ENCODE results near the gene ZFP57. TPM values are rescaled to one million over a fixed set of nuclear protein-coding genes. Genes with fewer than 3 reads are reported as not detected.

The ZFP57 gene
- total RNA-seq, 2 experiments from 2014 or later, result not detected

GRCh38 chr6:29679962-29680361 lies 990 bp downstream of the ZFP57 start:
- H3K4me1 ChIP-seq (ENCODE audit: insufficient read depth, low read length, poor library complexity, severe bottlenecking), result no peaks in the 10 kb centered on the region
- POLR2A ChIA-PET, result no interaction called here
- no peaks in the 10 kb centered on the region for H3K36me3 ChIP-seq (ENCODE audit: insufficient read depth, low read length)
- DNase-seq (ENCODE audit: low spot score), result no peak
- H4K20me1 ChIP-seq (ENCODE audit: insufficient read depth, low read length), result no peaks in the 10 kb centered on the region
- H3K79me2 ChIP-seq (ENCODE audit: insufficient read depth, low read depth, low read length), result no peaks in the 10 kb centered on the region
- H3K4me2 ChIP-seq (ENCODE audit: low read length), result no peak overlapping the region
- no TSS peak for BruUV-seq (replicated peaks)
- no peak for TF ChIP-seq EZH2phosphoT487 (IDR thresholded peaks at IDR 0.05; ENCODE audit: borderline replicate concordance, low read depth, low read length)
- intact Hi-C loops (cut with micrococcal nuclease; ENCODE audit: unreplicated experiment), result no loop called here
- H3K27ac ChIP-seq (ENCODE audit: low read depth, low read length, poor library complexity, severe bottlenecking), result no peak overlapping the region
- CTCF ChIA-PET (ENCODE audit: unreplicated experiment), result no interaction called here
- no peak overlapping the region for H2AFZ ChIP-seq (ENCODE audit: low read length)
- H3K9me3 ChIP-seq (ENCODE audit: low read length), result no peaks in the 10 kb centered on the region
- no peaks in the 10 kb centered on the region for H3K9me2 ChIP-seq (ENCODE audit: insufficient read depth, low read length)
- H3K4me3 ChIP-seq (ENCODE audit: low read depth, low read length, poor library complexity, severe bottlenecking), result no peak overlapping the region

- TF ChIP-seq EZH2phosphoT487 (IDR thresholded peaks at IDR 0.05; ENCODE audit: borderline replicate concordance, low read depth, low read length), result no peak
- TF ChIP-seq, protein P1, sequence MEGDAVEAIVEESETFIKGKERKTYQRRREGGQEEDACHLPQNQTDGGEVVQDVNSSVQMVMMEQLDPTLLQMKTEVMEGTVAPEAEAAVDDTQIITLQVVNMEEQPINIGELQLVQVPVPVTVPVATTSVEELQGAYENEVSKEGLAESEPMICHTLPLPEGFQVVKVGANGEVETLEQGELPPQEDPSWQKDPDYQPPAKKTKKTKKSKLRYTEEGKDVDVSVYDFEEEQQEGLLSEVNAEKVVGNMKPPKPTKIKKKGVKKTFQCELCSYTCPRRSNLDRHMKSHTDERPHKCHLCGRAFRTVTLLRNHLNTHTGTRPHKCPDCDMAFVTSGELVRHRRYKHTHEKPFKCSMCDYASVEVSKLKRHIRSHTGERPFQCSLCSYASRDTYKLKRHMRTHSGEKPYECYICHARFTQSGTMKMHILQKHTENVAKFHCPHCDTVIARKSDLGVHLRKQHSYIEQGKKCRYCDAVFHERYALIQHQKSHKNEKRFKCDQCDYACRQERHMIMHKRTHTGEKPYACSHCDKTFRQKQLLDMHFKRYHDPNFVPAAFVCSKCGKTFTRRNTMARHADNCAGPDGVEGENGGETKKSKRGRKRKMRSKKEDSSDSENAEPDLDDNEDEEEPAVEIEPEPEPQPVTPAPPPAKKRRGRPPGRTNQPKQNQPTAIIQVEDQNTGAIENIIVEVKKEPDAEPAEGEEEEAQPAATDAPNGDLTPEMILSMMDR (conservative IDR thresholded peaks at IDR 0.05; ENCODE audit: low read length), result no peak
- no peak overlapping the region for H2AFZ ChIP-seq (ENCODE audit: low read length)
- ChIA-PET CTCF (ENCODE audit: unreplicated experiment) (no interaction called here), POLR2A (no interaction called here)
- H3K4me1 ChIP-seq (ENCODE audit: insufficient read depth, low read length, poor library complexity, severe bottlenecking), result no peaks in the 10 kb centered on the region
- DNase-seq (ENCODE audit: low spot score), result no peak
- H3K27ac ChIP-seq (ENCODE audit: low read depth, low read length, poor library complexity, severe bottlenecking), result no peak overlapping the region
- no peak overlapping the region for H3K4me2 ChIP-seq (ENCODE audit: low read length)
- BruUV-seq (replicated peaks), result no TSS peak
- no peaks in the 10 kb centered on the region for H3K9me3 ChIP-seq (ENCODE audit: low read length)
- no peaks in the 10 kb centered on the region for H3K9me2 ChIP-seq (ENCODE audit: insufficient read depth, low read length)
- intact Hi-C loops (cut with micrococcal nuclease; ENCODE audit: unreplicated experiment), result no loop called here
- H3K79me2 ChIP-seq (ENCODE audit: insufficient read depth, low read depth, low read length), result no peaks in the 10 kb centered on the region
- no peaks in the 10 kb centered on the region for H3K36me3 ChIP-seq (ENCODE audit: insufficient read depth, low read length)
- no peak overlapping the region for H3K4me3 ChIP-seq (ENCODE audit: low read depth, low read length, poor library complexity, severe bottlenecking)
- no peaks in the 10 kb centered on the region for H4K20me1 ChIP-seq (ENCODE audit: insufficient read depth, low read length)
Measured at GRCh38 chr6:29678114-29678513, 2.8 kb downstream of the ZFP57 start.

- no peak overlapping the region for H3K4me2 ChIP-seq (ENCODE audit: low read length)
- H4K20me1 ChIP-seq (ENCODE audit: insufficient read depth, low read length), result no peaks in the 10 kb centered on the region
- DNase-seq (ENCODE audit: low spot score), result no peak
- no peaks in the 10 kb centered on the region for H3K9me2 ChIP-seq (ENCODE audit: insufficient read depth, low read length)
- no peaks in the 10 kb centered on the region for H3K36me3 ChIP-seq (ENCODE audit: insufficient read depth, low read length)
- no peak overlapping the region for H2AFZ ChIP-seq (ENCODE audit: low read length)
- intact Hi-C loops (cut with micrococcal nuclease; ENCODE audit: unreplicated experiment), result no loop called here
- H3K27ac ChIP-seq (ENCODE audit: low read depth, low read length, poor library complexity, severe bottlenecking), result no peak overlapping the region
- ChIA-PET CTCF (ENCODE audit: unreplicated experiment) (no interaction called here), POLR2A (interaction anchor here (0.6 to 1.1 kb wide), 3 partner anchors 10 to 137 kb away, joined by 3 to 4 read pairs (median 4); no protein-coding TSS in a partner anchor)
- no peaks in the 10 kb centered on the region for H3K4me1 ChIP-seq (ENCODE audit: insufficient read depth, low read length, poor library complexity, severe bottlenecking)
- BruUV-seq (replicated peaks), result no TSS peak
- H3K4me3 ChIP-seq (ENCODE audit: low read depth, low read length, poor library complexity, severe bottlenecking), result no peak overlapping the region
- TF ChIP-seq, protein P1 (conservative IDR thresholded peaks at IDR 0.05; ENCODE audit: low read length), result no peak
- no peak for TF ChIP-seq EZH2phosphoT487 (IDR thresholded peaks at IDR 0.05; ENCODE audit: borderline replicate concordance, low read depth, low read length)
- no peaks in the 10 kb centered on the region for H3K79me2 ChIP-seq (ENCODE audit: insufficient read depth, low read depth, low read length)
- H3K9me3 ChIP-seq (ENCODE audit: low read length), result no peaks in the 10 kb centered on the region
Measured at GRCh38 chr6:29676981-29677601, 3.9 kb downstream of the ZFP57 start.

All from OCI-LY7 (cell line).